Lung (tissue), 12 donors: Measurements from ENCODE around the gene ASPSCR1. TPM values are rescaled to one million over a fixed set of nuclear protein-coding genes. Genes with fewer than 3 reads are reported as not detected.
A peak's percentile ranks its signal among the peaks of the same experiment; 100 is the strongest.

Experiments
- ATAC-seq: fragments of 200-7000 bp; cut with Tn5 transposase; one replicate; pipeline ENCODE4 v1.9.1; 2020; ENCODE audit warnings: moderate number of reproducible peaks; ENCODE audit not compliant: insufficient read depth, low FRiP score
- DNase-seq, 3 donors: peaks; one replicate each; pipeline ENCODE4 v3.0.0-alpha.2; 2013 to 2017
- H3K27ac ChIP-seq, 2 donors: one replicate each; pipeline ENCODE4 v1.5.1; 2013; ENCODE audit warnings: mild to moderate bottlenecking in 2 of 2, moderate library complexity in 2 of 2, control low read depth in 1 of 2, inconsistent platforms in 1 of 2, low read depth in 1 of 2, low read length in 1 of 2
- H3K27me3 ChIP-seq, 3 donors: one replicate each; pipeline ENCODE4 v1.5.1; 2013; ENCODE audit warnings: low read length in 2 of 3; ENCODE audit not compliant: control insufficient read depth in 3 of 3, insufficient read depth in 3 of 3
- H3K36me3 ChIP-seq, 4 donors: one replicate each; pipeline ENCODE4 v1.5.1; 2013; ENCODE audit warnings: low read length in 4 of 4, mild to moderate bottlenecking in 1 of 4, moderate library complexity in 1 of 4; ENCODE audit not compliant: control insufficient read depth in 4 of 4, insufficient read depth in 4 of 4
- H3K4me1 ChIP-seq, 5 donors: one replicate each; pipeline ENCODE4 v1.5.1; 2013; ENCODE audit warnings: low read length in 5 of 5, mild to moderate bottlenecking in 2 of 5, moderate library complexity in 1 of 5; ENCODE audit not compliant: control insufficient read depth in 5 of 5, insufficient read depth in 5 of 5
- H3K4me3 ChIP-seq: one replicate; pipeline ENCODE4 v1.5.1; 2013; ENCODE audit warnings: mild to moderate bottlenecking, control low read depth, moderate library complexity
- H3K9ac ChIP-seq, 2 donors: one replicate each; pipeline ENCODE4 v1.5.1; 2013; ENCODE audit warnings: low read length in 2 of 2, control low read depth in 1 of 2; ENCODE audit not compliant: insufficient read depth in 1 of 2
- H3K9me3 ChIP-seq, 4 donors: one replicate each; pipeline ENCODE4 v1.5.1; 2013; ENCODE audit warnings: low read length in 3 of 4, mild to moderate bottlenecking in 1 of 4, moderate library complexity in 1 of 4; ENCODE audit not compliant: control insufficient read depth in 4 of 4, insufficient read depth in 3 of 4
- CTCF ChIP-seq: IDR thresholded peaks from 2 replicates; pipeline ENCODE4 v1.5.1; 2012; ENCODE audit warnings: mild to moderate bottlenecking; ENCODE audit errors: control extremely low read depth, extremely low read depth
- WGBS, 2 donors: extraction: QIAGEN DNeasy Blood & Tissue Kit; methylation state at CpG; one replicate each; pipeline ENCODE4 v1.1.7; 2013; 5-methylcytosine and 5-hydroxymethylcytosine counted together
- polyA plus RNA-seq, 2 donors: library from polyadenylated mRNA; stranded (reverse); fragments of 200-250 nt; gene quantifications; one replicate each; pipeline ENCODE4 v1.2.1, GENCODE V29; 2013
- total RNA-seq, 2 donors: library from RNA; depleted of rRNA in 1 of 2; stranded (reverse); fragments of >200 nt in 1 of 2; gene quantifications; one replicate each; pipeline ENCODE4 v1.2.1, GENCODE V29; 2014 to 2021
- donor health status: control.
- donor health status: control.
- donor health status: Bipolar disorder and iron deficiency.
- donor health status: healthy.
- donor health status: DM: yes; HTN: yes; CAD: no.

Gene ASPSCR1
- total and polyA plus RNA-seq, 4 donors: 22.9 to 68.6 (median 42.4) TPM

- no peak overlapping the region for H3K4me3 ChIP-seq
- peaks cover 0 to 16% (median 11%) of the 10 kb centered on the region in 5 donors for H3K4me1 ChIP-seq
- WGBS, 2 donors: 17 to 21% methylated on average over 61 to 82 of the region's 82 CpGs
Observed at GRCh38 chr17:81961521-81962498, 15.6 kb upstream of the ASPSCR1 start.

DNA sequence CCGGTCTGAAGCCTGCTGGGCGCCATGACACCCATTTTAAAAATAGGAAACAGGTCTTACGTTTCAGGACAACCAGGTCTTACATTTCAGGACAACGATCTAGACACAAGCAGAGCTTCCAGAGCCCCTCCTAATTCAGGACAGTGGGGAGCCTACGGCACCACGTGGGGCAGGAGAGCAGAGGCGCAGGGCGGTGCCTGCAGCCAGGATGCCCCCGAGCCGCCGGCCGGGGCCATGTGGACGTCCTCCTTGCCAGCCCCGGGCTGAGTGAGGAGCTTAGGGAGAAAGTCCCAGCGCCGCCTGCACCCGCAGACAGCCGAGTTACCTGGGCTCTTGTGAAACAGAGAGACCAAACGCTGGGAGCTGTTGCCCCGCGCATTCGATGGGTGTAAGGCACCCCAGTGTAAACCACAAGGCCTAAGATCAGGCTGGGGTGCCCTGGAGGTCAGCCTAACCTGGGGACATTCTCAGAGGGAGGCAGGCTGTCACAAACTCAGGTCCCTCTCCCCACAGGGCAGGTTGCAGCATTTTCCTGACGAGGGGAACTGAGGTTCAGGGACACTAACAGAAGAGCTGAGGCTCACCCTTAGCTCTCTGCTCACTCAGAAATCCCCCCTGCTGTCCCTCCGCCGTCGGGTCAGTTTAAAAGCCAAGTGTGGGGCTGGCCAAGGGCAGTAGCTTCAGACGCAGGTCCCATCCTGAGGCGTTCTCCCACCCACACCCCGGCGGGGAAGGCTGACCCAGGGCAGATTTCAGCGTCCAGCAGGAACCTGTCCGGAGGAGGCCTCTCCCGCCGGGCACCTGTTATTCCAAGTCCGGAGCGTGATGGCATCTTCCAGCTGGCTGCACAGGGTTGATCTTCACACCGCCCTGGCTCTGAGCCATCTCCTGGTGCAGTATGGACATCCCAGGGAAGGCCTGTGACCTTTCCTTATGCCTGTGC is 14.7 kb upstream of the ASPSCR1 start:
- ATAC-seq (no peak), DNase-seq (no peak)
- no peak overlapping the region for H3K27ac ChIP-seq
- peaks cover 0 to 26% (median 7%) of the 10 kb centered on the region in 3 donors for H3K27me3 ChIP-seq
- H3K9ac ChIP-seq: no peak overlapping the region
- WGBS, 2 donors: 70 to 76% methylated on average over 37 of the region's 37 CpGs
- no peaks in the 10 kb centered on the region for H3K36me3 ChIP-seq
- H3K4me1 ChIP-seq: peaks cover 2 to 25% (median 17%) of the 10 kb centered on the region in 5 donors
- no peaks in the 10 kb centered on the region for H3K9me3 ChIP-seq
- H3K4me3 ChIP-seq: no peak overlapping the region
- TF ChIP-seq CTCF: no peak

More at GRCh38 chr17:81961521-81962498, 15.6 kb upstream of the ASPSCR1 start:
- peaks cover 0 to 26% (median 7%) of the 10 kb centered on the region in 3 donors for H3K27me3 ChIP-seq
- no peaks in the 10 kb centered on the region for H3K9me3 ChIP-seq
- H3K27ac ChIP-seq: no peak overlapping the region
- no peaks in the 10 kb centered on the region for H3K36me3 ChIP-seq
- no peak overlapping the region for H3K9ac ChIP-seq
- DNase-seq (peak in 1 of 3 donors; percentile 21), ATAC-seq (no peak)
- TF ChIP-seq CTCF: no peak

DNA sequence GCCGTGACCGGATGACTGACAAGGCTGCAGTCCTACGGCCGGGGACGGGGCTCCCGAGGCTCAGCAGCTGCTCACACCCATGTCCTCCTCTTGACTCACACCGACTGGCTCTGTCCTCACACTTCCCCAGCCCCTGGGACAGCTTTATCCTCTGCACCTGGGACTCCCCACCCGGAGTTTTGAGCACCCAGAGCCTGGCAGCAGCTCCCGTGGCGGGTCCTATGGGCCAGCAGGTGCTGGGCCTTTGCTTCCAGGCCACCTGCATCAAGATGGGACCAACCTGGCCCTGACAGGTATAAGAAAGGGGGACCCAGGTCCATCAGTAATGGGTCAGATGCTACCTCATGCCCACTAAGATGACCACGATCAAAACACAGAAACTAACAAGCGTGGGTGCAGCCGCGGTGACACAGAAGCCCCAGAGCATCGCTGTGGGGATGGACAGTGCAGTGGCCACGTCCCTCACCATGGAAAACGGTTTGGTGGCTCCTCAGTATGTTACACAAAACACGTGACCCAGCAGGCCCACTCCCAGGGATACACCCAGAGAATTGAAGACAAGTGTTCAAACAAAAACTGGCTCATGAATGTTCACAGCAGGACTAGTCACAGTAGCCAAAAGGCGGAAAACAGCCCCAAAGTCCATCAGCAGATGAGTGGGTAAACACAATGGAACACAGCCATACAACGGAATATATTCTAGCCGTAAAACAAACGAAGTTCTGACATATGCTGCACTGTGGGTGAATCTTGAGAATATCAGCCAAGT is 13.2 kb upstream of the ASPSCR1 start:
- Histone ChIP-seq H3K9ac (no peak overlapping the region), H3K36me3 (no peaks in the 10 kb centered on the region), H3K4me3 (no peak overlapping the region), H3K27ac (peak overlapping the region in 1 of 2 donors; percentile 3), H3K27me3 (peaks cover 0 to 20% (median 0%) of the 10 kb centered on the region in 3 donors), H3K4me1 (peaks cover 2 to 31% (median 19%) of the 10 kb centered on the region in 5 donors), H3K9me3 (no peaks in the 10 kb centered on the region)
- no peak for DNase-seq
- no peak for ATAC-seq
- 77 to 82% methylated on average over 22 of the region's 22 CpGs for whole genome bisulfite sequencing, 2 donors
- TF ChIP-seq CTCF: no peak
